Epithelial cell of esophagus (primary cell): Measurements from ENCODE around the gene AZIN2.
A peak's percentile ranks its signal among the peaks of the same experiment; 100 is the strongest.

ENCODE experiments used
- DNase-seq: peaks from one replicate; pipeline ENCODE4 v3.0.0; 2010; ENCODE audit warnings: low read depth
- H3K4me3 ChIP-seq: 2 replicates; pipeline ENCODE4 v1.5.1; 2011; ENCODE audit warnings: mild to moderate bottlenecking, low read length, control low read depth
- TF ChIP-seq, protein P1 (sequence below): IDR thresholded peaks from 2 replicates; pipeline ENCODE4 v1.5.1; 2011; ENCODE audit warnings: low read depth, mild to moderate bottlenecking, low read length, control low read depth, inconsistent platforms; ENCODE audit not compliant: insufficient read depth; ENCODE audit errors: missing control alignments

AZIN2 gene

DNA sequence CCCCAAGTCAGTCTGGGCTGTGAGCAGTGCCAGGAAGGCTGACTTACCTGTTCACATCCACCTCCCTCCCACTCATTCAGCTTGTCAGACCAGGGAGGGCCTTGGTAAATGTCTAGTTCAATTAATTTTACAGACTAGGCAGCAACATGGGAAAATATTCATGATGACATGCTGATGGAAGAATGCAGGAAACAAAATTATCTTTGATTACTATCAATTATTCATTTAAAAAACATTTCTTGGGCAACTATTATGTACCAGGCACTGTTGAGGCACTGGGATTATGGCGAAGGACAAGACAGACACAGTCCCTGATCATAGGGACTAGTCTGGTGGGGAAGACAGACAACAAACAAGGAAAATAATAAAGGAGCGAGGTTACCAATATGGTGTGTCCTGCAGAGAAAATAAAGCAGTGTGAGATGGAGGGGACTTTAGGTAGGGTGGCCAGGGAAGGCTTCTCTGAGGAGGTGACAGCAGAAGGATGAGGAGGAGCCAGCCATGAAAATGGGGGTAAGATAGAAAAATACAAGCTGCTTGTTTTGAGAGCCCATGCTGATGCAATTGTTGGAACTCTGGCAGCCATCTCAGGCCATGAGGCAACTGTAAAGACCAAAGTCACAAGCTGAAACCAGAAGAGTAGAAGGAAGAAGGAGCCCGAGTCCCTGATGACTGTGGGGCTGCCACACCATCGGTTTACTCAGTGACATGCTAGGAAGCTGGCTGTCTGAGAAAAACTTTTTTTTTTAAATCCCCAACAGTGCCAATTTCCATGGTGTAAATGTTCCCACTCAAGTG lies 86.9 kb downstream of the AZIN2 start:
- DNase-seq: peak; percentile 29
- TF ChIP-seq, protein P1, sequence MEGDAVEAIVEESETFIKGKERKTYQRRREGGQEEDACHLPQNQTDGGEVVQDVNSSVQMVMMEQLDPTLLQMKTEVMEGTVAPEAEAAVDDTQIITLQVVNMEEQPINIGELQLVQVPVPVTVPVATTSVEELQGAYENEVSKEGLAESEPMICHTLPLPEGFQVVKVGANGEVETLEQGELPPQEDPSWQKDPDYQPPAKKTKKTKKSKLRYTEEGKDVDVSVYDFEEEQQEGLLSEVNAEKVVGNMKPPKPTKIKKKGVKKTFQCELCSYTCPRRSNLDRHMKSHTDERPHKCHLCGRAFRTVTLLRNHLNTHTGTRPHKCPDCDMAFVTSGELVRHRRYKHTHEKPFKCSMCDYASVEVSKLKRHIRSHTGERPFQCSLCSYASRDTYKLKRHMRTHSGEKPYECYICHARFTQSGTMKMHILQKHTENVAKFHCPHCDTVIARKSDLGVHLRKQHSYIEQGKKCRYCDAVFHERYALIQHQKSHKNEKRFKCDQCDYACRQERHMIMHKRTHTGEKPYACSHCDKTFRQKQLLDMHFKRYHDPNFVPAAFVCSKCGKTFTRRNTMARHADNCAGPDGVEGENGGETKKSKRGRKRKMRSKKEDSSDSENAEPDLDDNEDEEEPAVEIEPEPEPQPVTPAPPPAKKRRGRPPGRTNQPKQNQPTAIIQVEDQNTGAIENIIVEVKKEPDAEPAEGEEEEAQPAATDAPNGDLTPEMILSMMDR: no peak
- no peak overlapping the region for H3K4me3 ChIP-seq

DNA sequence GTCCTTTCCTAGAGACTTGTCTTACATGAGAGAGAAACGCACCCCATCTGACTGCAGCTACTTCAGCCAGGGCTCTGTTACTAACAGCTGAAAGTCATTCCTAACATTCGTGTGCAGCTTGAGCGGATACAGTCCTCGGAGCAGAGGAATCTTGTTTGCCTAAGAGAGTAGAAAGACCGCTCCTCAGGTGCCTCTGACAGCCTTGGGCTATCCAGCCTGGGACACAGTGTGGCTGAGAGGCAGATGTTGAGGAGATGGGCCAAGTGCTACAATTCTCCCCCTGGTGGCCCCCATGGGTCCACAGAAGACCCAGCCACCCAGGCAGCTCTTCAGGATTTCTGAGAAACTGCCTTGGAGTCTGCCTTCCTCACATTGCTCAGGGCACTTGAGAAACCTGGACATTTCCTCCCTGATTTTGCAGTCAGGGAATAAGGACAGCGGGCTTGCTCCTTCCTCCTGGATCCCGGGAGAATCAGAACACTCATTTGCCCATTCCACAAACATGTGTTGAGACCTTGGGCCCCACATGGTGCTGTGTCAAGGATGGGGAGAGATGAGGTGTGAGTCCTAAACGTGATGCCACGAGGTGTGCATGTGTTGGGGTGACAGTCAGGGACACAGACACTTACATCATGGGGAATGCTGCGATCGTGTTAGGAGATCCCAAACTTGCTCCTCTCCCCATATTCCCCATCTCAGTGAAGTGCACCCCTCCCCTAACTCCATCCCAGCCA lies 87.8 kb downstream of the AZIN2 start:
- no peak overlapping the region for H3K4me3 ChIP-seq
- TF ChIP-seq, protein P1: no peak
- DNase-seq: no peak

DNA sequence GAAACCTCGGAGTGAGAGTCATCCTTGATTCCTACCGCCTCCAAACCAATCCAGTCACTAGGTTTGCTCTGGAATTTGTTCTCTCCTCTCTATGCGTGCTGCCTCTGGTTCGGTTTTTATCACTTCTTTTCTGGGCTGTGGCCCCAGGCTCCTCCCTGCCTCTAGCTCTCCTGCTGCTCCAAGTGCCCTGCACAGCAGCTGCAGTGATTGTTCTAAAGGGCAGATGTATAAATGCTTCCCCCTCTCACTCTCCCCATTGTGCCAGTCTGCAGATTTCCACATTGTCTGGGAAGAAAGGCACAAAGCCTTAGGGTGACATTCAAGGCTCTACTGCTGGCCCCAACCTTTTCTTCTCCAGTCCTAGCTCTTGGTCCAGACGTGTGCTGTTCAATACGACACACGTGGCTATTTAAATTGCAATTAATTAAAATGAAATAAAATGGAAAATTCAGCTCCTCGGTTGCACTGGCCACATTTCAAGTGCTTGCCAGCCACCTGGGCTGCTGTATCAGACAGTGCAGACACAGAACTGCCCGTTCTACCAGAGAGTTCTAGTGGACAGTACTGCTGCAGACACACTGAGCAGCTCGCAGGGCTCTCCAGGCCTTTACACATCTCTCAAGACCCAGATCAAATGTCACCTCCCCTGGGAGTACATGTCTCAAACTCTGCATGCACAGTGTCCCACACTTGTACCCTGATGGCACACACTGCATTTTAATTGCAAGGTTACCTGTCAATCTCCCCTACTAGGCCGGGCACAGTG lies 88.5 kb downstream of the AZIN2 start:
- no peak overlapping the region for H3K4me3 ChIP-seq
- TF ChIP-seq, protein P1: no peak
- no peak for DNase-seq
